Natural killer cell (primary cell): ENCODE measurements around the gene ZDHHC16. TPM values are rescaled to one million over a fixed set of nuclear protein-coding genes. Genes with fewer than 3 reads are reported as not detected.

Experiments
- ATAC-seq, 3 donors: fragments of 150-1000 bp in 2 of 3; fragments of 200-7000 bp in 1 of 3; cut with Tn5 transposase; 1 replicate in 1 of 3; 2 replicates in 2 of 3; pipeline ENCODE4 v1.10.0; 2021; ENCODE audit warnings: mild to moderate bottlenecking in 2 of 3, moderate library complexity in 2 of 3
- DNase-seq, 2 donors: peaks; one replicate each; pipeline versions ENCODE4 v3.0.0 to v3.0.0-alpha.2; 2013 to 2021; ENCODE audit warnings: mixed read lengths in 1 of 2
- H3K27ac ChIP-seq: one replicate; pipeline ENCODE4 v1.5.1; 2013; ENCODE audit warnings: mild to moderate bottlenecking, low read length
- H3K27me3 ChIP-seq: one replicate; pipeline ENCODE4 v1.6.1; 2013; ENCODE audit warnings: low read length; ENCODE audit not compliant: control insufficient read depth, insufficient read depth
- H3K36me3 ChIP-seq: one replicate; pipeline ENCODE4 v1.6.1; 2013; ENCODE audit warnings: low read length; ENCODE audit not compliant: control insufficient read depth, insufficient read depth
- H3K4me1 ChIP-seq: one replicate; pipeline ENCODE4 v1.6.1; 2013; ENCODE audit warnings: low read length; ENCODE audit not compliant: control insufficient read depth, insufficient read depth
- H3K4me3 ChIP-seq: one replicate; pipeline ENCODE4 v1.5.1; 2013; ENCODE audit warnings: low read length
- H3K9me3 ChIP-seq: one replicate; pipeline ENCODE4 v1.6.1; 2013; ENCODE audit warnings: low read length; ENCODE audit not compliant: control insufficient read depth, insufficient read depth
- H3K27ac Mint-ChIP-seq, 2 donors: one replicate each; pipeline ENCODE4 v1.8.0; 2022; ENCODE audit warnings: mild to moderate bottlenecking in 2 of 2, mixed read lengths in 2 of 2, moderate library complexity in 1 of 2
- H3K27me3 Mint-ChIP-seq, 2 donors: one replicate each; pipeline ENCODE4 v1.8.0; 2022; ENCODE audit warnings: low read depth in 2 of 2, mixed read lengths in 2 of 2
- H3K36me3 Mint-ChIP-seq: one replicate; pipeline ENCODE4 v1.8.0; 2022; ENCODE audit warnings: mixed read lengths
- H3K4me1 Mint-ChIP-seq, 2 donors: one replicate each; pipeline ENCODE4 v1.8.0; 2022; ENCODE audit warnings: mixed read lengths in 2 of 2
- H3K4me3 Mint-ChIP-seq: one replicate; pipeline ENCODE4 v1.8.0; 2022; ENCODE audit warnings: mild to moderate bottlenecking, moderate library complexity, mixed read lengths
- H3K9me3 Mint-ChIP-seq, 2 donors: one replicate each; pipeline ENCODE4 v1.8.0; 2022; ENCODE audit warnings: mixed read lengths in 2 of 2
- WGBS: methylation state at CpG from one replicate; pipeline ENCODE4 v1.1.7; 2013; ENCODE audit warnings: missing lambda C conversion rate; ENCODE audit not compliant: insufficient coverage; 5-methylcytosine and 5-hydroxymethylcytosine counted together
- intact Hi-C: fragments of 100-400 bp; cut with micrococcal nuclease; formaldehyde crosslinking; loops from one replicate; pipeline ENCODE4 v1.14.2; 2022
- total RNA-seq, 4 donors: library from RNA; stranded (reverse); fragments of 120-200 nt in 1 of 4; gene quantifications; one replicate each; pipeline versions ENCODE4 v1.2.3 to v1.2.4, GENCODE V29; 2013 to 2022
- TF ChIP-seq, protein P1 (sequence below): fragments of 200-600 bp; IDR thresholded peaks from one replicate; pipeline ENCODE4 v1.8.0; 2022; ENCODE audit warnings: antibody characterized with exemption

The ZDHHC16 gene
- 10 to 100 TPM; 11.3 to 18.7 (median 12.7) TPM for total RNA-seq
- 21.2 TPM for total RNA-seq (2013)

DNA sequence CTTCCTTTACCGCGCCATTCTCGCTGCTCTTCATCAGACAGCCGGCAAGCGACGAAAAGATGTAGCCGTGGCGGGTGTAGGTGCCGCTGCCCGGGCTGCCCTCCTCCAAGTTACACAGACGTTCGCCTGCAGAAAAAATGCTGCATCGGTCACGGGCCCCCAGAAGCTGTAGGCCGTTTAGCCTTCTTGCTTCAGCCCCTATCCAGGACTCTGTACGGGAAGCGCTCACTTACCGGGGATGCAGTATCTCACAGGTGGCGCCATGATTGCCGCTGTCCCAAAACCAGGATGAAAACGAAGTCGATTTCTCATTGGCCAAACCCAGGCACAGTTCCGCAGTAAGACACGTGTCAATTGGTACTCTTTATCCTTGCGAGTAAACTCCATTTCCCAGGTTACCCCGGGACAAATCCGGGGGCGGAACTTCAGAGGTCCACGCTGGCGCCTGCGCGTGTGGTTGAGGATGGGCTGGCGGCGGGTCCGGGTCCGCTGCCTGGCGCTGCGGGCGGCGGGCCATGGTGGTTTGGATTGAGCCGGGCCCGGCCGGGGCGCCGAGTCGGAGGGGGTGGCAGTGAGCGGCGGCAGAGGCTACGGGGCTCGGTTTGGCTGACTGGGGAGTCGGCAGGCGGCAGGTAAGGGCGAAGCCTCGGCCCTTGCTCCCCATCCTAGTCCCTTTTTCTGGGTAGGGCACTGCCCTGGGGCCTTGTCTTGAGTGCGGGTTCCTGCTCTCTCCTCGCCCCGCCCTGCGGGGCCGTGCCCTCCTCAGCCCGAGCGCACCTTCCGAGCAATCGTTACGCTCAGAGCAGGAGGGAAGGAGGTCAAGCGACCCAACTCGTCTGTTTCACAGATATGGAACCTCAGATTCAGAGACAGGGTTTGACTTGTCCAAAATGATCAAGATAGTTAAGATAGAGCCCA is at the start of gene ZDHHC16, which contains the start of gene EXOSC1:
Gene ZDHHC16, plus strand, starts transcription at position 454 of the 918 bp plus-strand sequence. CDS start 5,501 bp downstream, outside the sequence.
Gene EXOSC1, minus strand, starts transcription at position 285 of the 918 bp plus-strand sequence. Its CDS starts 21 bp downstream, at position 264.
- H3K27ac Mint-ChIP-seq: peak within 1 kb of the TSS; percentile 93 to 95
- DNase-seq (peak; percentile 80 to 95), ATAC-seq (peak; percentile 97 to 99 (median 98))
- Histone ChIP-seq H3K4me1 (peaks cover 19% of the 10 kb centered on the region), H3K27me3 (no peaks in the 10 kb centered on the region), H3K9me3 (no peaks in the 10 kb centered on the region), H3K27ac (peak within 1 kb of the TSS; percentile 46), H3K36me3 (peaks cover 7% of the 10 kb centered on the region), H3K4me3 (peak within 1 kb of the TSS; percentile 72)
- TF ChIP-seq, protein P1, sequence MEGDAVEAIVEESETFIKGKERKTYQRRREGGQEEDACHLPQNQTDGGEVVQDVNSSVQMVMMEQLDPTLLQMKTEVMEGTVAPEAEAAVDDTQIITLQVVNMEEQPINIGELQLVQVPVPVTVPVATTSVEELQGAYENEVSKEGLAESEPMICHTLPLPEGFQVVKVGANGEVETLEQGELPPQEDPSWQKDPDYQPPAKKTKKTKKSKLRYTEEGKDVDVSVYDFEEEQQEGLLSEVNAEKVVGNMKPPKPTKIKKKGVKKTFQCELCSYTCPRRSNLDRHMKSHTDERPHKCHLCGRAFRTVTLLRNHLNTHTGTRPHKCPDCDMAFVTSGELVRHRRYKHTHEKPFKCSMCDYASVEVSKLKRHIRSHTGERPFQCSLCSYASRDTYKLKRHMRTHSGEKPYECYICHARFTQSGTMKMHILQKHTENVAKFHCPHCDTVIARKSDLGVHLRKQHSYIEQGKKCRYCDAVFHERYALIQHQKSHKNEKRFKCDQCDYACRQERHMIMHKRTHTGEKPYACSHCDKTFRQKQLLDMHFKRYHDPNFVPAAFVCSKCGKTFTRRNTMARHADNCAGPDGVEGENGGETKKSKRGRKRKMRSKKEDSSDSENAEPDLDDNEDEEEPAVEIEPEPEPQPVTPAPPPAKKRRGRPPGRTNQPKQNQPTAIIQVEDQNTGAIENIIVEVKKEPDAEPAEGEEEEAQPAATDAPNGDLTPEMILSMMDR: no peak
- H3K36me3 Mint-ChIP-seq: no peaks in the 10 kb centered on the region
- peak within 1 kb of the TSS; percentile 99 for H3K4me3 Mint-ChIP-seq
- WGBS: under 1% methylated on average over 66 of the region's 66 CpGs
- intact Hi-C loops: loop anchor here (1.0 kb wide), 3 partner anchors 20 to 46 kb away; partner anchors contain the start of gene PGAM1
- no peaks in the 10 kb centered on the region for H3K27me3 Mint-ChIP-seq
- H3K4me1 Mint-ChIP-seq: peaks cover 42 to 44% of the 10 kb centered on the region in 2 donors
- no peaks in the 10 kb centered on the region for H3K9me3 Mint-ChIP-seq

DNA sequence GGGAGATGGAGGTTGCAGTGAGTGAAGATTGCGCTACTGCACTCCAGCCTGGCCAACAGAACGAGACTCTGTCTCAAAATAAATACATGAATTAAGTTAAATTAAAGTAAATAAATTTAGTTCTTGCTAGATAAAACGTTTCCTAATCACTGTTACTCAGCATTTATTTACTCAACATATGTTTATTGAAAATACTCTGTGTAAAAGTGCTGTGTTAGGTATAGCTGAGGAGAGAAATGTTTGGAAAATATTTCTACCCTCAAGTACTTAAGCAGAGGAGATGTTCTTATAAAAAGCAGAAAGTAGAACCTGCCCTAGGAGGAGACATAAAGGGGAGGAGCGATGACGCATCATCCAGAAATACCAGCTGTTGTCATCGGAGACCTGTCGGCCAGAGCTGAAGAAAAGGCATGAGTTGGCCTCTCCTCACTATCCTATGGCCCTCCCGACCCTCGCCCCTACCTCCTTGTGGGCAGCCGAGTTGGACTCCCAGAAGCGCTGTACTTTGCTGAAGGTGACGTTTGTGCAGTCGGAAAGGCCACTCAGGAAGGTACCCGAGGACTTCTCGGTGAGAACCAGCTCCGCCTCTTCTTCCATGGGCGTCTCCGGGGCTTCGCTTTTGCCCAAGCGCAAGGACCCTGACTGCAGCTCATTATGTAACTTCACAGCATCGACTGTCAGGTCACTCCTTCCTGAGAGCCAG is 46.0 kb upstream of the ZDHHC16 start:
- peak overlapping the region; percentile 91 to 97 for H3K27ac Mint-ChIP-seq
- peaks cover 20% of the 10 kb centered on the region for H3K4me1 ChIP-seq
- intact Hi-C loops: loop anchor here (1.0 to 10.0 kb wide), 4 partner anchors 15 to 99 kb away; partner anchors contain the start of genes EXOSC1, FRAT2, MMS19 and UBTD1

DNA sequence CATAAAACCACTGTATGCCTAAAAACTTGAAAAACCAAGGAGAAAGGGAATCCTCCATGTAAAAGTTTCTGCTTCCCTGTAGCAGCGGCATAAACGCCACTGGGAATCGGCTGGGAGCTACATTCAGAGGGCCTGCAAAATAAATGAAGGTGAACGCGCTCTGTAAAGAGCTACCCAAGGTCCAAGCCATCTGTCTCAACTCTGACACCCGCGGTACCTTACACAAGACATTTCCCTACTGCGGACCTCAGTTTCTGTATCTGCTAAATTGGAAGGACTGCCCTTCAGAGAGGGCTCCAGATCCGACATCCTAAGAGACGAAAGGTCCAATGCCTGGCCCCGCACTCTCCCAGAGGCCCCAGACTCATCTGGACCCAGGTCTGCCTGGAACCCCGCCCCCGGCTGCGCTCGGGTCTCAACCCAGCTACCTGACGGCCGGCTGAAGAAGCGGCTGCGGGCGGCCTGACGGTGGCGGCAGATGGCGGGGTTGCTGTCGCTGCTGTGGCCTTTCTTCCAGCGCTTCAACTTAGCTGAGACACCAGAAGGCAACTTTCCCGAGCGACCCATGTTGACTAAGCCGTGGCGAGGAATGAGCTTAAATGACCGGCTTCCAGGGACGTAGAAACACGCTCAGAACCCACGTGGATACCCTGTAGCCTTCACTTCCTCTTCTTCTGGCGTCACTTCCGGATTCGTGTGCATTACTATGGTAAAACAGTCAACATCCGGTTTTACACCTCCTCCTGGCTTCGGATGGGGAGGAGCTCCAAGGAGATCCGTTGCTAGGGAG is 45.1 kb upstream of the ZDHHC16 start, which contains the start of gene RRP12:
Gene RRP12, minus strand, starts transcription at position 676 of the 790 bp plus-strand sequence. Its CDS starts 109 bp downstream, at position 567.
- Mint-ChIP-seq H3K27me3 (no peaks in the 10 kb centered on the region), H3K9me3 (no peaks in the 10 kb centered on the region), H3K36me3 (no peaks in the 10 kb centered on the region), H3K27ac (peak within 1 kb of the TSS; percentile 91 to 97), H3K4me1 (peaks cover 14 to 15% of the 10 kb centered on the region in 2 donors), H3K4me3 (peak within 1 kb of the TSS; percentile 96)
- under 1% methylated on average over 39 of the region's 39 CpGs for WGBS
- intact Hi-C loops: loop anchor here (1.0 to 10.0 kb wide), 5 partner anchors 14 to 98 kb away; partner anchors contain the start of genes EXOSC1, FRAT2, MMS19 and UBTD1
- H3K4me1 ChIP-seq: peaks cover 20% of the 10 kb centered on the region
- TF ChIP-seq, protein P1: no peak
- no peaks in the 10 kb centered on the region for H3K27me3 ChIP-seq
- H3K4me3 ChIP-seq: peak within 1 kb of the TSS; percentile 82
- H3K27ac ChIP-seq: peak within 1 kb of the TSS; percentile 94
- peak; percentile 74 to 98 for DNase-seq
- peaks cover 7% of the 10 kb centered on the region for H3K36me3 ChIP-seq
- no peaks in the 10 kb centered on the region for H3K9me3 ChIP-seq
- ATAC-seq: peak; percentile 88 to 98 (median 98)

More for the DNA sequence above, 46.0 kb upstream of the ZDHHC16 start:
- no peaks in the 10 kb centered on the region for H3K9me3 Mint-ChIP-seq
- peak overlapping the region; percentile 94 for H3K27ac ChIP-seq
- DNase-seq: peak; percentile 25 to 40
- TF ChIP-seq, protein P1: no peak
- peak in 1 of 3 donors; percentile 8 for ATAC-seq
- H3K27me3 ChIP-seq: no peaks in the 10 kb centered on the region
- 44% methylated on average over 18 of the region's 21 CpGs for WGBS
- no peaks in the 10 kb centered on the region for H3K9me3 ChIP-seq
- peaks cover 14 to 15% of the 10 kb centered on the region in 2 donors for H3K4me1 Mint-ChIP-seq
- H3K4me3 Mint-ChIP-seq: peak overlapping the region; percentile 96
- no peaks in the 10 kb centered on the region for H3K36me3 Mint-ChIP-seq
- H3K27me3 Mint-ChIP-seq: no peaks in the 10 kb centered on the region
- peak overlapping the region; percentile 82 for H3K4me3 ChIP-seq
- peaks cover 8% of the 10 kb centered on the region for H3K36me3 ChIP-seq
